ENCODE measurements around the gene S1PR3. TPM values are rescaled to one million over a fixed set of nuclear protein-coding genes. Genes with fewer than 3 reads are reported as not detected.

The S1PR3 gene
- total RNA-seq, 1 donor from 2014 or later, result 0.22 TPM

GRCh38 chr9:89008055-89008743 is 16.9 kb downstream of the S1PR3 start:
- intact Hi-C loops (cut with micrococcal nuclease), result no loop called here

DNA sequence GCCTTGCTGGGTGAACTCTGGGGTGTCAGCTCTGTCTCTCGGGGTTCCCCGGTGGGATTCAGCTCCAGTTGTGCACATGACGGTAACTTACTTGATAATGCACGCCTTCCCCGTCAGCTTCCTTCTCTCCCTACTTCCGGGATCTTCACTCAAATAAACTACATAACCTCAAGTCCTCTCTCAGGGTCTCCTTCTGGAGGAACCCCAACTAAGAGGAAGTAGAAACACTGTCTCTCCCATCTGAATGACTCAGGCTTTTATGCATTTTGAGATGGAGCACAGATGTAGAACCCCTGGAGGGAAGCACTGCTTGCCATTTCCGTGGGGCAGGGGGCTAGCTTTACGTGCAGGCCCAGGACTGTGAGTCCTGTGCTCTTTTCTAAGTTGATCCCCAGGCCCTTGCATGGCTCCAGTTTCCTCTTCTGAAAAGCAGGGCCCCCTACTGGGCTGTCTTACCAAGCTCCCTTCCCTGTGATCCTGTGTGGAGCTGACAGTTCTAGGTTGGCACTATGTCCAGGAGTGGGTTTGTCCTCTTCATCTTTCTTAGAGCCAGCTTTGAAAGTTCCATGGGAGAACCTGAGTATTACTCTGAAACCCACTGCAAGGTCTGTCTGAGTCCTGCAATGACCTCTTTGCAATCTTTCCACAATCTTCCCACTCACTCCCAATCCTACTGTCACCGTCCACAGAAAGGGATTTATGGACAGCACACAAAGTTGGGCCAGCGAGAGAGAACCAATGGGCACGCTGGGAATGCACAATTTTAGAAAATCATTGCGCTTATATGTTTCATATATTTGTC is 17.7 kb downstream of the S1PR3 start:
- intact Hi-C loops (cut with micrococcal nuclease), result no loop called here

GRCh38 chr9:89009546-89009840 is 18.2 kb downstream of the S1PR3 start:
- intact Hi-C loops (cut with micrococcal nuclease), result no loop called here

GRCh38 chr9:89010056-89010455 is 18.8 kb downstream of the S1PR3 start:
- intact Hi-C loops (cut with micrococcal nuclease), result no loop called here

DNA sequence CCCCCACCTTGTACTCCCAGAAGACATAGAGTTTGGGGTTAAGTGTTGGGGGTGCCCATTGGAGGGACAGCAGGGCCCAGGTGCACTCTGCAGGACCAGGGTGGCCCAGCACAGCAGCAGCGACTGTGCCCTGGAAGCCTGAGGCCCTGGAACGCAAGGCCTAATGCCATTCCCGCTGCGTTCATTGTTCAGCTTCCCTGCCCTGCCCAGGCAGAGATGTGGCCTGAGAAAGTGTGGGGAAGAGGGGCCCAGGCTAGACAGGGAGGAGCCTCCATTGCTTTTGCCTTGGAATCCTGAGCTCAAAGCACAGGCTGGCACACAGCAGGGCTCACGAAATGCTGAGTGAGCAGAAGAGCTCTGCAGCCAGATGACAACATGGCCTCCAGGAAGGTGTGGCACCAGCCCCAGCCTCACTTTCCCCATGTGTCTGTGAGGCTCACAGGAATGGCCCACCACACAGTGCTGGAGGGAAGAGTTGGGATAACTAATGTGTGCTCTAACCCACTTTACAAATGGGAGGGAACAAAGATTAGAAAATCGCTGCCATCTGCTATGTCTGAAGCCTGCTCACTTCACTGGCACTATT is 19.4 kb downstream of the S1PR3 start:
- intact Hi-C loops (cut with micrococcal nuclease), result no loop called here

DNA sequence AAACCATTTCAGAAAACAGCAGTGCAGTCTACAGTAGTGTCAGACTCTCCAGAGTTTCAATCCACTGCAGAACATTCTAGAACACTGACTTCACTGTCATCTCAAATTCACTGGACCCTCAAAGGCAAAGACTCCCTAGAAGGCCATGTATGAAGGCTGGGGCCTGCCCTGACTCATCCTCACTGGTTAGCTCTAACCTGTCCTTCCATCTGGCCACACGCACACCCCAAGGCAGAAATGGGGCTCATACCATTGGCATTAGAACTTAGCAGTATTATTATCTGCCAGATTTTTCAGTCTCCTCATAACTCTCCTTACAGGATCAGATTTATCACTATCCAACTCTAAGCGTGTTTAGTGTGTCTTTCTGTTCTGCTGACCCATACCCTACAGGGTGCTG is 20.4 kb downstream of the S1PR3 start:
- intact Hi-C loops (cut with micrococcal nuclease), result no loop called here

- intact Hi-C loops (cut with micrococcal nuclease), result no loop called here
Measured at GRCh38 chr9:89012294-89013042, 21.2 kb downstream of the S1PR3 start.

GRCh38 chr9:89013660-89014059 is 22.4 kb downstream of the S1PR3 start:
- intact Hi-C loops (cut with micrococcal nuclease), result no loop called here

- intact Hi-C loops (cut with micrococcal nuclease), result no loop called here
Measured at GRCh38 chr9:89014153-89014552, 22.9 kb downstream of the S1PR3 start.

GRCh38 chr9:89015336-89015735 is 24.1 kb downstream of the S1PR3 start:
- intact Hi-C loops (cut with micrococcal nuclease), result no loop called here

GRCh38 chr9:89020754-89021153 is 29.5 kb downstream of the S1PR3 start:
- intact Hi-C loops (cut with micrococcal nuclease), result no loop called here

GRCh38 chr9:89021154-89021803 is 30.0 kb downstream of the S1PR3 start:
- intact Hi-C loops (cut with micrococcal nuclease), result no loop called here

GRCh38 chr9:89022001-89022759 is 30.9 kb downstream of the S1PR3 start:
- intact Hi-C loops (cut with micrococcal nuclease), result no loop called here

DNA sequence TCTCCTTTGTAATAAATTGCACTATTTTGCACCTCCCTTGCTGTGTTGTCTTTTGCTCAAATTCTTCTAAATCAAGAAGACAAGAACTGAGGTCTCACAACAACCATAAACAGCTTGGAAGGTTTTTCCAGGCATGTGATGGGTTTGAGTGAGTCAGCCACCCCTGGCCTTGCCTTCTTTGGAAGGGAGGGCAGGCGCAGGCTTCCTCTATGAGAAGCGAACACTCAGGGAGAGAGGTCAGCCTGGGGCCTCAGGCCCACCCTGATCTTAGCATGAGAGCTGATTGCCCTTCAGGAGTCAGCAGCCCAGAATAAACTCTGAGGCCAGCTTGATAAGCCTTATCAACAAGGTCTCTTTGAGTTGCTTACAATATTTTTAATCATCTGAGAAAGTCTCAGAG is 31.6 kb downstream of the S1PR3 start:
- intact Hi-C loops (cut with micrococcal nuclease), result no loop called here

GRCh38 chr9:89023740-89024139 is 32.5 kb downstream of the S1PR3 start:
- intact Hi-C loops (cut with micrococcal nuclease), result no loop called here

GRCh38 chr9:89024727-89025126 is 33.5 kb downstream of the S1PR3 start:
- intact Hi-C loops (cut with micrococcal nuclease), result no loop called here

DNA sequence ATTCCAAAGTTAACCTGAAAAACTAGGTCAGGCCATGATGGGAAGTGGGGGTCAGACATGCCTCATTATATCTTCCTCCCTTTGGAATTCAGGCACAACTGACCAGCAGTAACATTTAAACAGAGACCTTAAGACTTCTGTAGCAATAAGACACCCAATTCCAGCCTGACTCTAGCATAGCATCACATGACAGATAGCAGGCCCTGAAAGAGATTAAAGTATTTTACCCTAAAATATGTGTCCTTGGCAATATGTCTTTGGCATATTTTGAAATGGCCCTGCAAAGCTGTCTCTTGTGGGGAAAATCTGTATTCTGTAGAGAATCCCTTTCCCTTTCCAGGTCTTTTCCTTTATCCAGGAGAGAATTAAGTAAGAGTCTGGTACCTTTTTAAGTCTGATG is 34.3 kb downstream of the S1PR3 start:
- intact Hi-C loops (cut with micrococcal nuclease), result no loop called here

DNA sequence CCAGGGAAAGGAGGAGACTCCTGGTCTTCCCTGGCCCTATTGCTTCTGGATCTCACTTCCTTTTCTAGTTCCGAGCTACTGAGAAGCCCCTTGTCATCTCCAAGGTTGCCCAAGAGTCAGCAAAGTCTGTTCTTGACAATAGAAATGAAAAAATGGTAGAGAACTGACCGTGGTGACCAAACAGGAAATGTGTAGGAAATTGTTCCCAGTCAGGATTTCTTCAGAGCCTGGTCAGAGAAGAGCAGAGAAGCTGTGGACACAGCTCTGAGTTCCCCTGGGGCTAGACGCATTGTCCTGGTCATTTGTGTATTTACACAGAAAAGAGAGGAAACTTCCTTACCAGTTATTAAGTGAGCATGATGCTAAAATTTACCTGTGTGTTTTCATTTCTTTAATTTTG is 35.6 kb downstream of the S1PR3 start:
- intact Hi-C loops (cut with micrococcal nuclease), result no loop called here

DNA sequence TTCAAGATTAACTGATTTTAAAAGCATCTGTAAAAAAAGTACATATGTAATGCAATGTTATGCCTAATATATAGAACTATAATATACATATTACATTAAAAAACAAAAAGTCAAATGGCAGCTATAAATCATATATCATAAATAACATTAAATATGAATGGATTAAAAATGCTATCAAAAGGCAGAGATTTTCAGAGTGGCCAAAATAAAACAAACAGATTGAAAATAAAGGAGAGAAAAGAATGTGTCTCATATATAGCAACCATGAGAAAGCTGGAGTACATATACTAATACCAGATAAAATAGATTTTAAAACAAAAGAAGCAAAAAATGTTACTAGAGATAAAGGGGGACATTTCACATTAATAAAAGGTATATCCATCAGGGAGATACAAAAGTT is 38.5 kb downstream of the S1PR3 start:
- intact Hi-C loops (cut with micrococcal nuclease), result no loop called here

- intact Hi-C loops (cut with micrococcal nuclease), result no loop called here
Measured at GRCh38 chr9:89032173-89032572, 40.9 kb downstream of the S1PR3 start.

DNA sequence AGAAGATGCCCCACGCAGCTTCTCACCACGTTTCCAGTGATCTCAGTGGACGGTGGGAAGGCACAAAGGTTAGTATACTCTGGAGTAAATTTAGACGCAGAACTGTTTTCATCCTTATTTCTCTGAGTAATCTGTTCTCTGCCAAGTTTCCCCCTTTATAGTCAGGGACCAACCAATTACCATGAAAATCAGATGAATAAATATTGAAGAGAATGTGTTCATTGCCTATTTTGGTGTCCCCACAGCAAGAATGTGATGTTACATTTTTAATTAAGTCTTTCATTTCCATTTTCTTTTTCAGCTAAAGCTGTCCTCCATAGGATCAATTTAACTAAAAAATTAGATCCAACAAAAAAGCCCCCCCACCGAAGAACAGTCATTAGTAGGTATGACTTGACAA is 41.4 kb downstream of the S1PR3 start:
- intact Hi-C loops (cut with micrococcal nuclease), result no loop called here

Measured in T-helper 1 cell treated with Interleukin-12 subunit alpha and Interleukin-12 subunit beta and Interleukin-4 antibody, amounts not matched to agents 30 ng/mL and 1 ng/mL, for 36 hours (primary cell).